Mesothelial cell of epicardium (in vitro differentiated cells): ENCODE measurements around the gene TUG1. TPM values are rescaled to one million over a fixed set of nuclear protein-coding genes. Genes with fewer than 3 reads are reported as not detected.

Source experiments
- DNase-seq, 2 experiments: peaks; one replicate each; pipeline ENCODE4 v3.0.0; 2021; ENCODE audit warnings: low spot score in 2 of 2; ENCODE audit not compliant: unreplicated experiment in 2 of 2
- H3K27ac Mint-ChIP-seq: 2 replicates; pipeline ENCODE4 v1.8.0; 2021; ENCODE audit warnings: mixed read lengths
- H3K27me3 Mint-ChIP-seq: 2 replicates; pipeline ENCODE4 v1.8.0; 2021; ENCODE audit warnings: low read depth, mixed read lengths
- H3K36me3 Mint-ChIP-seq: 2 replicates; pipeline ENCODE4 v1.8.0; 2021; ENCODE audit warnings: mixed read lengths
- H3K4me1 Mint-ChIP-seq: 2 replicates; pipeline ENCODE4 v1.8.0; 2021; ENCODE audit warnings: mixed read lengths
- H3K4me3 Mint-ChIP-seq: 2 replicates; pipeline ENCODE4 v1.8.0; 2021; ENCODE audit warnings: mild to moderate bottlenecking, moderate library complexity, mixed read lengths
- H3K9me3 Mint-ChIP-seq: 2 replicates; pipeline ENCODE4 v1.8.0; 2021; ENCODE audit warnings: mixed read lengths
- CTCF ChIP-seq: fragments of 200-600 bp; sonication (generic); IDR thresholded peaks from one replicate; pipeline ENCODE4 v1.5.0; 2021; ENCODE audit warnings: antibody characterized with exemption; ENCODE audit not compliant: unreplicated experiment
- total RNA-seq: library from RNA; stranded (reverse); gene quantifications from 3 replicates; pipeline ENCODE4 v1.2.1, GENCODE V29; 2021

Gene TUG1
- total RNA-seq, 1 donor from 2014 or later = 183 TPM

- H3K4me1 Mint-ChIP-seq = no peaks in the 10 kb centered on the region
- no peak overlapping the region for H3K27ac Mint-ChIP-seq
- H3K4me3 Mint-ChIP-seq = no peak overlapping the region
- H3K9me3 Mint-ChIP-seq = no peaks in the 10 kb centered on the region
- no peaks in the 10 kb centered on the region for H3K27me3 Mint-ChIP-seq
- no peak for TF ChIP-seq CTCF
- H3K36me3 Mint-ChIP-seq = peaks cover 50% of the 10 kb centered on the region
- no peak for DNase-seq
Observed at GRCh38 chr22:30931541-30932300, 37.3 kb upstream of the TUG1 start.

- Mint-ChIP-seq H3K27ac (no peak overlapping the region), H3K27me3 (no peaks in the 10 kb centered on the region), H3K9me3 (no peaks in the 10 kb centered on the region), H3K36me3 (peaks cover 45% of the 10 kb centered on the region), H3K4me3 (no peak overlapping the region), H3K4me1 (no peaks in the 10 kb centered on the region)
- no peak for TF ChIP-seq CTCF
- DNase-seq = no peak
Observed at GRCh38 chr22:30932661-30933060, 36.4 kb upstream of the TUG1 start.

GRCh38 chr22:30933457-30933856 is 35.6 kb upstream of the TUG1 start:
- no peak overlapping the region for H3K27ac Mint-ChIP-seq
- no peak for TF ChIP-seq CTCF

GRCh38 chr22:30934053-30934452 is 35.0 kb upstream of the TUG1 start:
- H3K4me3 Mint-ChIP-seq = no peak overlapping the region
- H3K4me1 Mint-ChIP-seq = no peaks in the 10 kb centered on the region
- no peak for TF ChIP-seq CTCF
- no peak overlapping the region for H3K27ac Mint-ChIP-seq
- peaks cover 54% of the 10 kb centered on the region for H3K36me3 Mint-ChIP-seq
- DNase-seq = no peak
- H3K9me3 Mint-ChIP-seq = no peaks in the 10 kb centered on the region
- H3K27me3 Mint-ChIP-seq = no peaks in the 10 kb centered on the region

More at GRCh38 chr22:30933457-30933856, 35.6 kb upstream of the TUG1 start:
- Mint-ChIP-seq H3K9me3 (no peaks in the 10 kb centered on the region), H3K4me3 (no peak overlapping the region), H3K4me1 (no peaks in the 10 kb centered on the region), H3K27me3 (no peaks in the 10 kb centered on the region), H3K36me3 (peaks cover 49% of the 10 kb centered on the region)
- DNase-seq = no peak

- Mint-ChIP-seq H3K36me3 (peaks cover 59% of the 10 kb centered on the region), H3K4me3 (no peak overlapping the region), H3K9me3 (no peaks in the 10 kb centered on the region), H3K4me1 (no peaks in the 10 kb centered on the region), H3K27me3 (no peaks in the 10 kb centered on the region), H3K27ac (no peak overlapping the region)
- DNase-seq = no peak
- no peak for TF ChIP-seq CTCF
Observed at GRCh38 chr22:30940685-30941362, 28.2 kb upstream of the TUG1 start.
